WTC11 (cell line): ENCODE measurements around the gene SDCCAG8. TPM values are rescaled to one million over a fixed set of nuclear protein-coding genes. Genes with fewer than 3 reads are reported as not detected.
A peak's percentile ranks its signal among the peaks of the same experiment; 100 is the strongest.

ENCODE experiments used
- ATAC-seq: fragments of 200-7000 bp; cut with Tn5 transposase; 2 replicates; pipeline ENCODE4 v1.10.0; 2021; ENCODE audit warnings: mild to moderate bottlenecking, moderate library complexity
- CTCF ChIA-PET: fragments of 300-600 bp; sonication (Branson Sonifier 250); formaldehyde crosslinking; loops from one replicate; lab custom pipeline; 2021; ENCODE audit warnings: antibody characterized with exemption; lab: Charles Lee
- POLR2A ChIA-PET: fragments of 350-600 bp; sonication (Branson Sonifier 250); formaldehyde crosslinking; loops from one replicate; lab custom pipeline; 2021; ENCODE audit warnings: antibody characterized with exemption; lab: Charles Lee
- DNase-seq: peaks from one replicate; pipeline ENCODE4 v3.0.0; 2021; ENCODE audit warnings: low spot score
- H3K27ac Mint-ChIP-seq: 2 replicates; pipeline ENCODE4 v1.8.0; 2021; ENCODE audit warnings: mixed read lengths
- H3K27me3 Mint-ChIP-seq: 2 replicates; pipeline ENCODE4 v1.8.0; 2021; ENCODE audit warnings: low read depth, mild to moderate bottlenecking, moderate library complexity, mixed read lengths
- H3K36me3 Mint-ChIP-seq: 2 replicates; pipeline ENCODE4 v1.8.0; 2021; ENCODE audit warnings: mixed read lengths
- H3K4me1 Mint-ChIP-seq: 2 replicates; pipeline ENCODE4 v1.8.0; 2022; ENCODE audit warnings: mixed read lengths
- H3K4me3 Mint-ChIP-seq: 2 replicates; pipeline ENCODE4 v1.8.0; 2021; ENCODE audit warnings: mild to moderate bottlenecking, moderate library complexity, mixed read lengths
- H3K9me3 Mint-ChIP-seq: 2 replicates; pipeline ENCODE4 v1.8.0; 2021; ENCODE audit warnings: mixed read lengths
- ATF1 ChIP-seq: sonication (generic); formaldehyde crosslinking; IDR thresholded peaks from 2 replicates; pipeline ENCODE4 v1.8.1; 2023; ENCODE audit warnings: mild to moderate bottlenecking, moderate library complexity, missing genetic modification reagents
- ETV6 ChIP-seq: sonication (generic); formaldehyde crosslinking; IDR thresholded peaks from 2 replicates; pipeline ENCODE4 v1.8.1; 2022; ENCODE audit warnings: mild to moderate bottlenecking, missing genetic modification reagents
- FOXK1 ChIP-seq: sonication (generic); formaldehyde crosslinking; IDR thresholded peaks from 2 replicates; pipeline ENCODE4 v1.8.0; 2022; ENCODE audit warnings: mild to moderate bottlenecking, moderate library complexity, missing genetic modification reagents
- FOXP4 ChIP-seq: sonication (generic); formaldehyde crosslinking; IDR thresholded peaks from 2 replicates; pipeline ENCODE4 v1.8.0; 2022; ENCODE audit warnings: mild to moderate bottlenecking, missing genetic modification reagents
- GABPB1 ChIP-seq: sonication (generic); formaldehyde crosslinking; IDR thresholded peaks from 2 replicates; pipeline ENCODE4 v1.8.1; 2023; ENCODE audit warnings: mild to moderate bottlenecking, missing genetic modification reagents
- GRHL2 ChIP-seq: fragments of 250-450 bp; sonication (Bioruptor Pico); IDR thresholded peaks from 2 replicates; pipeline ENCODE4 v1.8.0; 2022; ENCODE audit warnings: mild to moderate bottlenecking, moderate library complexity; ENCODE audit not compliant: insufficient replicate concordance, severe bottlenecking
- GTF2I ChIP-seq: fragments of 250-450 bp; sonication (Bioruptor Pico); conservative IDR thresholded peaks from 2 replicates; pipeline ENCODE4 v1.4.0; 2021; ENCODE audit warnings: mild to moderate bottlenecking
- HMGA2 ChIP-seq: fragments of 250-450 bp; sonication (Bioruptor Pico); IDR thresholded peaks from 2 replicates; pipeline ENCODE4 v1.4.0; 2021; ENCODE audit warnings: mild to moderate bottlenecking, moderate library complexity
- HMGXB4 ChIP-seq: sonication (generic); formaldehyde crosslinking; IDR thresholded peaks from 2 replicates; pipeline ENCODE4 v1.8.1; 2023; ENCODE audit warnings: mild to moderate bottlenecking, moderate library complexity, missing genetic modification reagents
- IRF1 ChIP-seq: sonication (generic); formaldehyde crosslinking; IDR thresholded peaks from 2 replicates; pipeline ENCODE4 v1.8.0; 2023; ENCODE audit warnings: missing genetic modification reagents
- KAT7 ChIP-seq: sonication (generic); formaldehyde crosslinking; IDR thresholded peaks from 2 replicates; pipeline ENCODE4 v1.8.1; 2023; ENCODE audit warnings: missing genetic modification reagents, mild to moderate bottlenecking, borderline replicate concordance
- MLX ChIP-seq: sonication (generic); formaldehyde crosslinking; IDR thresholded peaks from 2 replicates; pipeline ENCODE4 v1.8.1; 2023; ENCODE audit warnings: mild to moderate bottlenecking, missing genetic modification reagents, moderate library complexity
- NFATC4 ChIP-seq: fragments of 250-450 bp; sonication (Bioruptor Pico); IDR thresholded peaks from 2 replicates; pipeline ENCODE4 v1.9.0; 2021; ENCODE audit warnings: mild to moderate bottlenecking
- PRRX2 ChIP-seq: fragments of 250-450 bp; sonication (Bioruptor Pico); IDR thresholded peaks from 2 replicates; pipeline ENCODE4 v1.8.0; 2021; ENCODE audit warnings: mild to moderate bottlenecking
- STAT6 ChIP-seq: sonication (generic); formaldehyde crosslinking; conservative IDR thresholded peaks from 2 replicates; pipeline ENCODE4 v1.8.1; 2023; ENCODE audit warnings: mild to moderate bottlenecking, low read depth, missing genetic modification reagents, moderate library complexity
- TEAD1 ChIP-seq: sonication (generic); formaldehyde crosslinking; IDR thresholded peaks from 2 replicates; pipeline ENCODE4 v1.8.0; 2022; ENCODE audit warnings: mild to moderate bottlenecking, missing genetic modification reagents
- ZNF232 ChIP-seq: sonication (generic); formaldehyde crosslinking; IDR thresholded peaks from 2 replicates; pipeline ENCODE4 v1.8.0; 2022; ENCODE audit warnings: mild to moderate bottlenecking, missing genetic modification reagents
- ZNF263 ChIP-seq: sonication (generic); formaldehyde crosslinking; IDR thresholded peaks from 2 replicates; pipeline ENCODE4 v1.8.1; 2022; ENCODE audit warnings: low read depth, mild to moderate bottlenecking, moderate library complexity, missing genetic modification reagents
- ZNF512 ChIP-seq: sonication (generic); formaldehyde crosslinking; IDR thresholded peaks from 2 replicates; pipeline ENCODE4 v1.8.1; 2022; ENCODE audit warnings: missing genetic modification reagents, borderline replicate concordance
- total RNA-seq: library from RNA; stranded (reverse); gene quantifications from 3 replicates; pipeline ENCODE4 v1.2.3, GENCODE V29; 2021

The SDCCAG8 gene
- total RNA-seq, 1 experiment from 2014 or later: 44.3 TPM

- CTCF ChIA-PET: interaction anchor here (0.6 to 1.5 kb wide), 4 partner anchors 14 to 99 kb away, joined by 3 to 6 read pairs (median 4); no protein-coding TSS in a partner anchor
- TF ChIP-seq ATF1 (CRISPR knock-in tag) (no peak), GRHL2 (CRISPR knock-in tag) (no peak), GTF2I (no peak), HMGXB4 (CRISPR knock-in tag) (no peak), KAT7 (no peak), ETV6 (CRISPR knock-in tag) (no peak), HMGA2 (CRISPR knock-in tag) (no peak), NFATC4 (CRISPR knock-in tag) (no peak), FOXK1 (CRISPR knock-in tag) (no peak), PRRX2 (CRISPR knock-in tag) (no peak), ZNF512 (no peak), ZNF232 (no peak), GABPB1 (CRISPR knock-in tag) (no peak), TEAD1 (CRISPR knock-in tag) (no peak), FOXP4 (no peak), ZNF263 (CRISPR knock-in tag) (no peak), MLX (CRISPR knock-in tag) (no peak)
- POLR2A ChIA-PET: interaction anchor here (0.8 kb wide), 1 partner anchor 99 kb away, joined by 7 read pairs; no protein-coding TSS in a partner anchor
- peaks cover 14% of the 10 kb centered on the region for H3K36me3 Mint-ChIP-seq
- H3K9me3 Mint-ChIP-seq: no peaks in the 10 kb centered on the region
- no peaks in the 10 kb centered on the region for H3K27me3 Mint-ChIP-seq
- no peak overlapping the region for H3K4me3 Mint-ChIP-seq
- no peak overlapping the region for H3K27ac Mint-ChIP-seq
- peak; percentile 66 for ATAC-seq
- peaks cover 37% of the 10 kb centered on the region for H3K4me1 Mint-ChIP-seq
- DNase-seq: no peak
Measured at GRCh38 chr1:243508303-243508713, 252.5 kb downstream of the SDCCAG8 start.

- Mint-ChIP-seq H3K4me1 (peaks cover 36% of the 10 kb centered on the region), H3K4me3 (no peak overlapping the region), H3K36me3 (peaks cover 14% of the 10 kb centered on the region), H3K27me3 (no peaks in the 10 kb centered on the region), H3K9me3 (no peaks in the 10 kb centered on the region), H3K27ac (no peak overlapping the region)
- DNase-seq (no peak), ATAC-seq (no peak)
- ChIA-PET CTCF (interaction anchor here (0.6 to 1.5 kb wide), 2 partner anchors 33 to 99 kb away, joined by 3 to 6 read pairs; no protein-coding TSS in a partner anchor), POLR2A (no interaction called here)
- TF ChIP-seq STAT6 (no peak), IRF1 (CRISPR knock-in tag) (no peak)
Measured at GRCh38 chr1:243508943-243509342, 253.1 kb downstream of the SDCCAG8 start.
